ENCODE data around the gene ZNF865.

ZNF865 gene

GRCh38 chr19:55663846-55664536 is 58.5 kb downstream of the ZNF865 start:
- DNase-seq = no peak

DNA sequence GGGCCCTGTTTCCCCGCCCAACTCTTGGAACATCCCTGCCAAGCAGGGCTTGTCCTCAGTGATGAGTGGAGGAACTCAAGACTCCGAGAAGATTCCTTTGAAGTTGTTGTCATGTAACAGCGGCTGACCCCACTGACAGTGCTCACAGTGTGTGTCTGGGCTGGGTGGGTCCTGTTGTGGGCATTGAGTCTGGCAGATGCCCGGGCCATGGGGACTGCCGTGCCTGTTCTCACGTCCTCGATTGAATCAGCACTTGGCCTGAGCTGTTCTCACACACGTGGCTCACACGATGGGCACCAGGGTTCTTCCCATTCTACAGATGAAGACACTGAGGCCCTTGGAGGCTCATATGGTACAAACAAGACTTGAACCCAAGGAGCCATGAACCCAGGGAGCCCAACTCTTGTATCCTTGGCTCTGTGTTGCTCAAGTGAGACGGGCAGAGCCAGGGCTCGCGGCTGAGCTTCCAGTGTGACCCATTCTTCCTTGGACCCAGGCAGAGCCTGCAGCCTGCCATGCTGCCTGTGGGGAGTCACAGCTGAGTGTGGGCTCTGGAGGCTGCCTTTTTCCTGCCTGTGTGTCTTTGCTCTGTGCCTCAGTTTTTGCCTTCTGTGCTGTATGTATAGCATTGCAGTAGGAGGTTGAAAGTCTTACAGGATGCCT is 61.0 kb downstream of the ZNF865 start:
- no peak for DNase-seq
